Chondrocyte (in vitro differentiated cells): ENCODE measurements around the gene BAD. TPM values are rescaled to one million over a fixed set of nuclear protein-coding genes. Genes with fewer than 3 reads are reported as not detected.

Experiments used
- DNase-seq: peaks from one replicate; pipeline ENCODE4 v3.0.0; 2021; ENCODE audit warnings: mixed read lengths, low spot score
- H3K27ac Mint-ChIP-seq: one replicate; pipeline ENCODE4 v1.8.0; 2021; ENCODE audit warnings: mild to moderate bottlenecking, moderate library complexity, mixed read lengths; ENCODE audit not compliant: unreplicated experiment
- H3K27me3 Mint-ChIP-seq: 2 replicates; pipeline ENCODE4 v1.8.0; 2021; ENCODE audit warnings: low read depth, mixed read lengths
- H3K36me3 Mint-ChIP-seq: 2 replicates; pipeline ENCODE4 v1.8.0; 2021; ENCODE audit warnings: low read depth, mixed read lengths
- H3K4me1 Mint-ChIP-seq: 2 replicates; pipeline ENCODE4 v1.8.0; 2021; ENCODE audit warnings: low read depth, mild to moderate bottlenecking, mixed read lengths
- H3K4me3 Mint-ChIP-seq: one replicate; pipeline ENCODE4 v1.8.0; 2021; ENCODE audit warnings: mild to moderate bottlenecking, moderate library complexity, mixed read lengths; ENCODE audit not compliant: unreplicated experiment
- H3K9me3 Mint-ChIP-seq: 2 replicates; pipeline ENCODE4 v1.8.0; 2021; ENCODE audit warnings: low read depth, mixed read lengths
- CTCF ChIP-seq: fragments of 200-600 bp; sonication (generic); IDR thresholded peaks from 2 replicates; pipeline ENCODE4 v1.5.0; 2021; ENCODE audit warnings: antibody characterized with exemption, mild to moderate bottlenecking, moderate library complexity
- total RNA-seq: library from RNA; stranded (reverse); gene quantifications from 3 replicates; pipeline ENCODE4 v1.2.1, GENCODE V29; 2021

Gene BAD
- total RNA-seq, 1 donor from 2014 or later, result 56.8 TPM

GRCh38 chr11:64263021-64263946, 21.2 kb downstream of the BAD start:
- Mint-ChIP-seq H3K9me3 (no peaks in the 10 kb centered on the region), H3K36me3 (peaks cover 30% of the 10 kb centered on the region), H3K27ac (peak overlapping the region; percentile 59), H3K27me3 (no peaks in the 10 kb centered on the region), H3K4me1 (peaks cover 13% of the 10 kb centered on the region), H3K4me3 (no peak overlapping the region)
- TF ChIP-seq CTCF, result no peak
- no peak for DNase-seq

DNA sequence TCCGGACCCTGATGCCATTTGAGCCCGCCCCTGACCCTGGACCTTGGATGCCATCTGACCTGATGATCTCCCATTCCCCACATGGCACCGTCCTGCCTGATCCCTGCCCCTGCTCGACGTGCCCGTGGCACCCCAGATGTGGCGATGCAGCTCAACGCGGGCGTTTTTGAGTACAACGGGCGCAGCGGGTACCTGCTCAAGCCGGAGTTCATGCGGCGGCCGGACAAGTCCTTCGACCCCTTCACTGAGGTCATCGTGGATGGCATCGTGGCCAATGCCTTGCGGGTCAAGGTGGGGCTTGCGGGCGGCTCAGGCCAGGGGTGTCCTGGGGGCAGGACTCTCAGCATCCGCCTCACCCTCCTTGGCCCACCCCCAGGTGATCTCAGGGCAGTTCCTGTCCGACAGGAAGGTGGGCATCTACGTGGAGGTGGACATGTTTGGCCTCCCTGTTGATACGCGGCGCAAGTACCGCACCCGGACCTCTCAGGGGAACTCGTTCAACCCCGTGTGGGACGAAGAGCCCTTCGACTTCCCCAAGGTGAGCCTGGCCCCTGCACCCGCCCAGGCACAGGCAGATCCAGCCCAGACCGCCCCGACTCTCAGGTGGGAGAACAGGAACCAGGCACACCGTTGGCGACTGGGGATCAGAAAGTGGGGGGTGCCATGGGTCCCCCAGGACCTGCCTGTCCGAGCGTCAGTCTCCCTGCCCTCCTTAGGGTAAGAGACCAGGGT, 22.0 kb downstream of the BAD start:
- TF ChIP-seq CTCF, result no peak
- H3K4me1 Mint-ChIP-seq, result peaks cover 5% of the 10 kb centered on the region
- peaks cover 36% of the 10 kb centered on the region for H3K36me3 Mint-ChIP-seq
- H3K4me3 Mint-ChIP-seq, result no peak overlapping the region
- DNase-seq, result no peak
- H3K27ac Mint-ChIP-seq, result peak overlapping the region; percentile 59
- H3K27me3 Mint-ChIP-seq, result no peaks in the 10 kb centered on the region
- no peaks in the 10 kb centered on the region for H3K9me3 Mint-ChIP-seq

DNA sequence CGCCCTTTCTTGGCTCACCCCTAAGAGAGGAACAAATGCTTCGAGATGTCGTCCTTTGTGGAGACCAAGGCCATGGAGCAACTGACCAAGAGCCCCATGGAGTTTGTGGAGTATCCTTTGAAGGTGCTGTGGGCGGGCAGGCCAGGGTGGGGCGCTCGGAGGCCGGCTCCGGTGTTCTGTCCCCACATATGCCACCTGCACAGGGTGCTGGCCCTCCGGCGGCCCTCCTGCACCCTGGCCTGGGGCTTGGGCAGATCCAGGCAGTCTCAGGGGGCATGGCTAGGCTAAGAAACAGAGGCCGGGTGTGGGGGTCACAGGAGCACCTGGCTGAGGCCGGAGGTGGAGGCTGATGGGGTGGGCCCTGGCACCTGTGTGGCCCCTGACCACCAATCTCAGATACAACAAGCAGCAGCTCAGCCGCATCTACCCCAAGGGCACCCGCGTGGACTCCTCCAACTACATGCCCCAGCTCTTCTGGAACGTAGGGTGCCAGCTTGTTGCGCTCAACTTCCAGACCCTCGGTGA, 22.8 kb downstream of the BAD start:
- H3K27ac Mint-ChIP-seq, result peak overlapping the region; percentile 17
- peaks cover 5% of the 10 kb centered on the region for H3K4me1 Mint-ChIP-seq
- peaks cover 38% of the 10 kb centered on the region for H3K36me3 Mint-ChIP-seq
- no peak overlapping the region for H3K4me3 Mint-ChIP-seq
- no peak for TF ChIP-seq CTCF
- no peaks in the 10 kb centered on the region for H3K27me3 Mint-ChIP-seq
- no peaks in the 10 kb centered on the region for H3K9me3 Mint-ChIP-seq
- DNase-seq, result no peak

- Mint-ChIP-seq H3K4me1 (peaks cover 5% of the 10 kb centered on the region), H3K4me3 (no peak overlapping the region), H3K36me3 (peaks cover 34% of the 10 kb centered on the region), H3K27me3 (no peaks in the 10 kb centered on the region), H3K27ac (peak overlapping the region; percentile 74), H3K9me3 (no peaks in the 10 kb centered on the region)
- no peak for DNase-seq
- TF ChIP-seq CTCF, result no peak
Measured at GRCh38 chr11:64260147-64260708, 24.2 kb downstream of the BAD start.

DNA sequence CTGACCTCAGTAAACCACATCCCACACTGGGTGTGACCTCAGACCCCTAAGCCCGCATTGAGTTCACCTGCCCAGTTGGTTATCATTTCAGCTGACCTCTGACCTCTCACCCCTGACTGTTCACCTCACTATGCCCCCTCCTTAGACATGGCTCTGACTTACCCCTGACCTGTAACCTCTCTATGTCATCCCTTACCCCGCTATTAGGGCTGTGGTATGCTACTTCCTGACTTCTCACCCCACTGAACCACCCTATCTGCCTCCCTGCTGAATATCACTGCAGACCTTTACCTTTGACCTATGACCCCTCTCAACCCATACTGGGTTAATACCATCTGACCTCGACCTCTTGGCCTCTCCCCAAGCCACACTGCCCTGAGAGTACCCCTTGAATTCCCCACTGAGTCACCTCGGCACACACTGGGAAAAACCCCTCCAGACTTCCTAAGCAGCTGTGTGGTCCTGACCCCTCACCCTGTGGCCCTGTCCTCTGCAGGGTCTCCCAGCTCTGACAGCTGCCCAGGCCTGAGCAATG, 24.9 kb downstream of the BAD start:
- TF ChIP-seq CTCF, result no peak
- H3K27me3 Mint-ChIP-seq, result no peaks in the 10 kb centered on the region
- H3K9me3 Mint-ChIP-seq, result no peaks in the 10 kb centered on the region
- peaks cover 34% of the 10 kb centered on the region for H3K36me3 Mint-ChIP-seq
- no peak overlapping the region for H3K4me3 Mint-ChIP-seq
- H3K4me1 Mint-ChIP-seq, result peaks cover 5% of the 10 kb centered on the region
- DNase-seq, result no peak
- H3K27ac Mint-ChIP-seq, result no peak overlapping the region
